C4-2B (cell line): ENCODE data around the gene ISOC1.
A peak's percentile ranks its signal among the peaks of the same experiment; 100 is the strongest.

Source experiments
- H3K27ac ChIP-seq: fragments of 450-650 bp; 2 replicates; pipeline ENCODE4 v1.5.1; 2017
- CTCF ChIP-seq: fragments of 450-650 bp; conservative IDR thresholded peaks from 2 replicates; pipeline ENCODE4 v1.5.1; 2017; ENCODE audit warnings: mild to moderate bottlenecking
- ZFX ChIP-seq: fragments of 450-650 bp; IDR thresholded peaks from 2 replicates; pipeline ENCODE4 v1.6.1; 2017

ISOC1 gene

GRCh38 chr5:129107637-129108036 is 13.1 kb downstream of the ISOC1 start:
- no peak overlapping the region for H3K27ac ChIP-seq
- TF ChIP-seq ZFX (no peak), CTCF (no peak)

- H3K27ac ChIP-seq, result no peak overlapping the region
- TF ChIP-seq ZFX (no peak), CTCF (no peak)
These were observed 16.2 kb downstream of the ISOC1 start for GRCh38 chr5:129110742-129111141.

- no peak overlapping the region for H3K27ac ChIP-seq
- TF ChIP-seq ZFX, result no peak
- TF ChIP-seq CTCF, result no peak
These were observed 16.8 kb downstream of the ISOC1 start for GRCh38 chr5:129111351-129111750.

GRCh38 chr5:129112295-129112694 is 17.7 kb downstream of the ISOC1 start:
- TF ChIP-seq CTCF (no peak), ZFX (no peak)

GRCh38 chr5:129113867-129114266 is 19.3 kb downstream of the ISOC1 start:
- TF ChIP-seq ZFX (no peak), CTCF (peak; percentile 67)

More at GRCh38 chr5:129112295-129112694, 17.7 kb downstream of the ISOC1 start:
- no peak overlapping the region for H3K27ac ChIP-seq

GRCh38 chr5:129114539-129115193 is 20.1 kb downstream of the ISOC1 start:
- TF ChIP-seq ZFX, result no peak
- TF ChIP-seq CTCF, result no peak
- no peak overlapping the region for H3K27ac ChIP-seq

More at GRCh38 chr5:129113867-129114266, 19.3 kb downstream of the ISOC1 start:
- no peak overlapping the region for H3K27ac ChIP-seq

GRCh38 chr5:129115680-129116079 is 21.1 kb downstream of the ISOC1 start:
- no peak for TF ChIP-seq ZFX
- H3K27ac ChIP-seq, result no peak overlapping the region

- TF ChIP-seq ZFX, result no peak
- TF ChIP-seq CTCF, result no peak
- H3K27ac ChIP-seq, result no peak overlapping the region
These were observed 22.2 kb downstream of the ISOC1 start for GRCh38 chr5:129116797-129117196.
